Stimulated activated CD4-positive, alpha-beta T cell treated with anti-CD3 and anti-CD28 coated beads, Interleukin-15, amount 100 ng/mL, for 24 hours (primary cell): Measurements from ENCODE around the gene KLHL20.
"Not testable (repeated sequence)": the region's sequence is repeated elsewhere in the genome, so short reads cannot be mapped to it uniquely, and the experiment has no call there.

Experiments used
- DNase-seq: peaks from one replicate; pipeline ENCODE4 v3.0.0-alpha.2; 2020

KLHL20 gene

GRCh38 chr1:173757666-173758065 lies 42.9 kb downstream of the KLHL20 start:
- no peak for DNase-seq

- DNase-seq = no peak
Observed at GRCh38 chr1:173758110-173758509, 43.3 kb downstream of the KLHL20 start.

- DNase-seq = no peak
Observed at GRCh38 chr1:173758980-173759379, 44.2 kb downstream of the KLHL20 start.

GRCh38 chr1:173764331-173764730 lies 49.5 kb downstream of the KLHL20 start:
- not testable (repeated sequence) for DNase-seq

- no peak for DNase-seq
Observed at GRCh38 chr1:173768206-173768605, 53.4 kb downstream of the KLHL20 start.

GRCh38 chr1:173768827-173769226 lies 54.0 kb downstream of the KLHL20 start:
- no peak for DNase-seq

GRCh38 chr1:173770330-173770729 lies 55.5 kb downstream of the KLHL20 start:
- DNase-seq = peak; percentile 29

- DNase-seq = no peak
Observed at GRCh38 chr1:173771560-173771959, 56.8 kb downstream of the KLHL20 start.

- no peak for DNase-seq
Observed at GRCh38 chr1:173775578-173776226, 60.9 kb downstream of the KLHL20 start.

- DNase-seq = no peak
Observed at GRCh38 chr1:173779936-173780335, 65.2 kb downstream of the KLHL20 start.

GRCh38 chr1:173784997-173785396 lies 70.2 kb downstream of the KLHL20 start:
- no peak for DNase-seq

- DNase-seq = no peak
Observed at GRCh38 chr1:173789841-173790240, 75.1 kb downstream of the KLHL20 start.

- no peak for DNase-seq
Observed at GRCh38 chr1:173798078-173798477, 83.3 kb downstream of the KLHL20 start.

GRCh38 chr1:173799995-173800394 lies 85.2 kb downstream of the KLHL20 start:
- not testable (repeated sequence) for DNase-seq

GRCh38 chr1:173802961-173803360 lies 88.2 kb downstream of the KLHL20 start:
- DNase-seq = no peak

GRCh38 chr1:173813654-173814053 lies 98.9 kb downstream of the KLHL20 start:
- DNase-seq = not testable (repeated sequence)

GRCh38 chr1:173818459-173818858 lies 103.7 kb downstream of the KLHL20 start:
- no peak for DNase-seq

GRCh38 chr1:173821680-173822079 lies 106.9 kb downstream of the KLHL20 start:
- no peak for DNase-seq

- no peak for DNase-seq
Observed at GRCh38 chr1:173823781-173824314, 109.1 kb downstream of the KLHL20 start.

GRCh38 chr1:173824315-173825081 lies 109.7 kb downstream of the KLHL20 start, which contains the start of the genes CENPL and DARS2:
Gene CENPL, minus strand, starts transcription at chr1:173824883. Its CDS starts 13,584 bp downstream, at chr1:173811299.
Gene DARS2, plus strand, starts transcription at chr1:173824673. Its CDS starts 557 bp downstream, at chr1:173825230.
- peak; percentile 91 for DNase-seq

- no peak for DNase-seq
Observed at GRCh38 chr1:173827611-173828010, 112.8 kb downstream of the KLHL20 start.

- DNase-seq = no peak
Observed at GRCh38 chr1:173832748-173833147, 118.0 kb downstream of the KLHL20 start.
